HepG2 (cell line): ENCODE data around the gene GRPEL2.

Experiments used
- CHD2 ChIP-seq: IDR thresholded peaks from 2 replicates; pipeline ENCODE4 v1.6.1; 2011; ENCODE audit warnings: low read depth, low read length, improper control_type of control experiment
- JUND ChIP-seq: sonication (generic); formaldehyde crosslinking; IDR thresholded peaks from 2 replicates; pipeline ENCODE4 v1.8.0; 2022; ENCODE audit warnings: mild to moderate bottlenecking, missing genetic modification reagents
- ZFP36L1 ChIP-seq: sonication (generic); formaldehyde crosslinking; IDR thresholded peaks from 2 replicates; pipeline ENCODE4 v1.8.0; 2022; ENCODE audit warnings: mild to moderate bottlenecking, missing genetic modification reagents, moderate library complexity
- TF ChIP-seq, protein P1 (sequence below): IDR thresholded peaks from 2 replicates; pipeline ENCODE4 v1.6.1; 2016
- TF ChIP-seq, protein P2 (sequence below): sonication (generic); formaldehyde crosslinking; IDR thresholded peaks from 2 replicates; pipeline ENCODE4 v1.5.0; 2020; ENCODE audit warnings: missing genetic modification reagents

DNA sequence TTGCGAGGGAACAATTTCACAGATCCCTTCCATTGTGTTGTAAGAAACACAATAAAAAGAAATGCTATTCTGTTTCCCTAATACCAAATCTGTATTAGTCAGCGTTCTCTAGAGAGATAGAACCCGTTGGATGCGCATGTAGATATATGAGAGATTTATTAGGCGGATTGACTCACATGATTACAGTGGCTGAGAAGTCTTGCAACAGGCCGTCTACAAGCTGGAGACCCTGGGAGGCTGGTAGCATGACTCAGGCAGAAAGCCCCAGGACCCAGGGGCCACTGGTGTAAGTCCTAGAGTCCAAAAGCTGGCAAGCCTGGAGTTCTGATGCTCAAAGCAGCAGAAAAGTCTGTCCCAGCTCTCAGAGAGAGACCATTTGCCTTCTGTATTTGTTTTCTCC, 52.2 kb downstream of the GRPEL2 start:
- TF ChIP-seq ZFP36L1: no peak
- TF ChIP-seq, protein P1, sequence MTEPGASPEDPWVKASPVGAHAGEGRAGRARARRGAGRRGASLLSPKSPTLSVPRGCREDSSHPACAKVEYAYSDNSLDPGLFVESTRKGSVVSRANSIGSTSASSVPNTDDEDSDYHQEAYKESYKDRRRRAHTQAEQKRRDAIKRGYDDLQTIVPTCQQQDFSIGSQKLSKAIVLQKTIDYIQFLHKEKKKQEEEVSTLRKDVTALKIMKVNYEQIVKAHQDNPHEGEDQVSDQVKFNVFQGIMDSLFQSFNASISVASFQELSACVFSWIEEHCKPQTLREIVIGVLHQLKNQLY (CRISPR knock-in tag): no peak
- TF ChIP-seq CHD2: no peak
- TF ChIP-seq JUND (CRISPR knock-in tag): no peak
- TF ChIP-seq, protein P2, sequence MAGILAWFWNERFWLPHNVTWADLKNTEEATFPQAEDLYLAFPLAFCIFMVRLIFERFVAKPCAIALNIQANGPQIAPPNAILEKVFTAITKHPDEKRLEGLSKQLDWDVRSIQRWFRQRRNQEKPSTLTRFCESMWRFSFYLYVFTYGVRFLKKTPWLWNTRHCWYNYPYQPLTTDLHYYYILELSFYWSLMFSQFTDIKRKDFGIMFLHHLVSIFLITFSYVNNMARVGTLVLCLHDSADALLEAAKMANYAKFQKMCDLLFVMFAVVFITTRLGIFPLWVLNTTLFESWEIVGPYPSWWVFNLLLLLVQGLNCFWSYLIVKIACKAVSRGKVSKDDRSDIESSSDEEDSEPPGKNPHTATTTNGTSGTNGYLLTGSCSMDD (CRISPR knock-in tag): no peak
